AG09309 (cell line): ENCODE results near the gene ATP6V1G1.
"Not testable (repeated sequence)": the region's sequence is repeated elsewhere in the genome, so short reads cannot be mapped to it uniquely, and the experiment has no call there.

ENCODE experiments used
- DNase-seq: peaks from one replicate; pipeline ENCODE4 v3.0.0-alpha.2; 2010; ENCODE audit warnings: low read depth
- H3K4me3 ChIP-seq: 2 replicates; pipeline ENCODE4 v1.5.1; 2011; ENCODE audit warnings: mild to moderate bottlenecking, low read depth, low read length, moderate library complexity; ENCODE audit not compliant: control insufficient read depth
- TF ChIP-seq, protein P1 (sequence below): IDR thresholded peaks from 2 replicates; pipeline ENCODE4 v1.5.1; 2011; ENCODE audit warnings: mild to moderate bottlenecking, low read depth, low read length, inconsistent platforms; ENCODE audit not compliant: insufficient read depth, control insufficient read depth; ENCODE audit errors: missing control alignments

Gene ATP6V1G1

DNA sequence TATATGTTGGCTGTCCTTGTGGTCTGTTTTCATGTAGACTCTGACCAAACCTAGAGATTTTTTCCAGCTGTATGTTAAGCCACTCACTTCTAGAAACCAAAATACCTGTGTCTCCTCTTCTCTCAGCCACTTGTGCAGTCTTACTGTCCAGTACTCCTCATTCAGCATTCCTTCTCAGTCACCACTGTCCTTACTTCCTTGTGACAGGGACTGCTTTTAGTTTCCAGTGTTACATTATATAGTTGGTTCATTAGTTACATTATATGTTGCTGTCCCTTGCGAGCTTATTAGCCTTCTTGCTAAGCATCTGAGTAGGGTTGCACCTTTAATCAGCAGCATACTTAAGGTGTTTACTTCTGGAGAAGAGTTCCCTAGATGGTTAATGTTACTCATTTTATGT lies 4.3 kb downstream of the ATP6V1G1 start:
- no peak overlapping the region for H3K4me3 ChIP-seq
- DNase-seq, result no peak
- TF ChIP-seq, protein P1, sequence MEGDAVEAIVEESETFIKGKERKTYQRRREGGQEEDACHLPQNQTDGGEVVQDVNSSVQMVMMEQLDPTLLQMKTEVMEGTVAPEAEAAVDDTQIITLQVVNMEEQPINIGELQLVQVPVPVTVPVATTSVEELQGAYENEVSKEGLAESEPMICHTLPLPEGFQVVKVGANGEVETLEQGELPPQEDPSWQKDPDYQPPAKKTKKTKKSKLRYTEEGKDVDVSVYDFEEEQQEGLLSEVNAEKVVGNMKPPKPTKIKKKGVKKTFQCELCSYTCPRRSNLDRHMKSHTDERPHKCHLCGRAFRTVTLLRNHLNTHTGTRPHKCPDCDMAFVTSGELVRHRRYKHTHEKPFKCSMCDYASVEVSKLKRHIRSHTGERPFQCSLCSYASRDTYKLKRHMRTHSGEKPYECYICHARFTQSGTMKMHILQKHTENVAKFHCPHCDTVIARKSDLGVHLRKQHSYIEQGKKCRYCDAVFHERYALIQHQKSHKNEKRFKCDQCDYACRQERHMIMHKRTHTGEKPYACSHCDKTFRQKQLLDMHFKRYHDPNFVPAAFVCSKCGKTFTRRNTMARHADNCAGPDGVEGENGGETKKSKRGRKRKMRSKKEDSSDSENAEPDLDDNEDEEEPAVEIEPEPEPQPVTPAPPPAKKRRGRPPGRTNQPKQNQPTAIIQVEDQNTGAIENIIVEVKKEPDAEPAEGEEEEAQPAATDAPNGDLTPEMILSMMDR, result no peak

GRCh38 chr9:114592356-114592755 lies 4.8 kb downstream of the ATP6V1G1 start:
- no peak for DNase-seq
- no peak overlapping the region for H3K4me3 ChIP-seq
- TF ChIP-seq, protein P1, result peak; percentile 25

DNA sequence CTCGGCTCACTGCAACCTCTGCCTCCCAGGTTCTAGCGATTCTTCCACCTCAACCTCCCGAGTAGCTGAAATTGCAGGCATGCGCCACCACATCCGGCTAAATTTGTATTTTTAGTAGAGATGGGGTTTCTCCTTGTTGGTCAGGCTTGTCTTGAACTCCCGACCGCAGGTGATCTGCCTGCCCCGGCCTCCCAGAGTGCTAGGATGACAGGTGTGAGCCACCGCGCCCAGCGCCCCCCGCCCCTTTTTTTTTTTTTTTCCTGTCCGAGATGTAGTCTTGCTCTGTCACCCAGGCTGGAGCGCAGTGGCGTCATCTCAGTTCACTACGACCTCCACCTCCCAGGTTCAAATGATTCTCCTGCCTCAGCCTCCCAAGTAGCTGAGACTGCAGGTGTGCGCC lies 6.6 kb downstream of the ATP6V1G1 start:
- no peak for DNase-seq
- H3K4me3 ChIP-seq, result no peak overlapping the region
- TF ChIP-seq, protein P1, result no peak

DNA sequence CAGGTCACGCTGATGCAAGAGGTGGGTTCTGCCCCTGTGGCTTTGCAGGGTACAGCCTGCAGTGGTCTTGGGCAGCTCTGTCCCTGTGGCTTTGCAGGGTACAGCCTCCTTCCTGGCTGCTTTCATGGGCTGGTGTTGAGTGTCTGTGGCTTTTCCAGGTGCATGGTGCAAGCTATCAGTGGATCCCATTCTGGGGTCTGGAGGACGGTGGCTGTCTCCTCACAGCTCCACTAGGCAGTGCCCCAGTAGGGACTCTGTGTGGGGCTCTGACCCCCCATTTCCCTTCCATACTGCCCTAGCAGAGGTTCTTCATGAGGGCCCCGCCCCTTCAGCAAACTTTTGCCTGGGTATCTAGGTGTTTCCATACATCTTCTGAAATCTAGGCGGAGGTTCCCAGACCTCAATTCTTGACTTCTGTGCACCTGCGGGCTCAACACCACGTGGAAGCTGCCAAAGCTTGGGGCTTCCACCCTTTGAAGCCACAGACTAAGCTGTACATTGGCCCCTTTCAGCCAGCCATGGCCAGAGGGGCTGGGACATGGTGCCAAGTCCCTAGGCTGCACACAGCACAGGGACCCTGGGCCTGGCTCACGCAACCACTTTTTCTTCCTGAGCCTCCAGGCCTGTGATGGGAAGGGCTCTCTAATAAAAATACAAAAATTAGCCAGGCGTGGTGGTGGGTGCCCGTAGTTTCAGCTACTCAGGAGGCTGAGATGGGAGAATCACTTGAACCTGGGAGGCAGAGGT lies 13.1 kb downstream of the ATP6V1G1 start:
- not testable (repeated sequence) for H3K4me3 ChIP-seq, DNase-seq

GRCh38 chr9:114601787-114602186 lies 14.2 kb downstream of the ATP6V1G1 start:
- H3K4me3 ChIP-seq, DNase-seq: not testable (repeated sequence)

DNA sequence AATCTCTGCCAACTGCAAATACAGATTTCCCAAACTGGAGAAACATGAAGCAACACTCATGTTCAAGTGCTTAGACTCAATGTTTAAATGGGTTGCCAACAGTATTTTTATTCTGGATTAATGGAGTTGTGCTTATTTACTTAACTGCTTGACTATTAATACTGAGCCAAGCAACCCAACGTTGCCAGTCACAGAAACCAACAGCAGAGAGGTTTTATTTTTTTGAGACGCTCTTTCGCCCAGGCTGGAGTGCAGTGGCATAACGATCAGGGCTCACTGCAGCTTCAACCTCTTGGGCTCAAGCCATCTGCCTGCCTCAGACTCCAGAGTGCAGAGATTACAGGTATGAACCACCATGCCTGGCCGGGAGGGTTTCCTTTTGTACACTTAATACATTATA lies 15.1 kb downstream of the ATP6V1G1 start:
- H3K4me3 ChIP-seq, result no peak overlapping the region
- no peak for DNase-seq
- TF ChIP-seq, protein P1, result no peak

GRCh38 chr9:114603248-114603647 lies 15.7 kb downstream of the ATP6V1G1 start:
- no peak overlapping the region for H3K4me3 ChIP-seq
- no peak for DNase-seq
- TF ChIP-seq, protein P1, result no peak

- TF ChIP-seq, protein P1, result no peak
- DNase-seq, result no peak
- H3K4me3 ChIP-seq, result no peak overlapping the region
Observed at GRCh38 chr9:114604989-114605388, 17.4 kb downstream of the ATP6V1G1 start.
